HG03439 (cell line): ENCODE data around the gene DIP2A.

Source experiments
- ATAC-seq: cut with Tn5 transposase; IDR thresholded peaks from one replicate; pipeline ENCODE4 v1.9.1; 2021; ENCODE audit warnings: mild to moderate bottlenecking, moderate library complexity; ENCODE audit not compliant: unreplicated experiment

The DIP2A gene

DNA sequence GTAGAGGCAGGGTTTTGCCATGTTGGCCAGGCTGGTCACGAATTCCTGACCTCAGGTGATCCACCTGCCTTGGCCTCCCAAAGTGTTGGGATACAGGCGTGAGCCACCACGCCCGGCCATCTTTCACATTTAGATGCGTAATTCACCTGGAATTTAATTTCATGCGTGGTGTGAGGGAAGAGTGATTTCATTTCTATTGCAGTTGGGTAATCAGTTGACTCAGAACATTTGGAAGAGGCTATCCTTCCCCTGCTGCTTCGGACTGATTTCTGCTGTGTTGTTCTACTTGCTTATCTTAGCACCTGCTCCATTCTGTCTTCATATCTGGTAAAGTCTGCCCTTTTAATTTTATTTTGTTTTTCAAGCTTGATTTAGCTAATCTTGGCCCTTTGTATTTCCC, 19.1 kb downstream of the DIP2A start:
- ATAC-seq: no peak

DNA sequence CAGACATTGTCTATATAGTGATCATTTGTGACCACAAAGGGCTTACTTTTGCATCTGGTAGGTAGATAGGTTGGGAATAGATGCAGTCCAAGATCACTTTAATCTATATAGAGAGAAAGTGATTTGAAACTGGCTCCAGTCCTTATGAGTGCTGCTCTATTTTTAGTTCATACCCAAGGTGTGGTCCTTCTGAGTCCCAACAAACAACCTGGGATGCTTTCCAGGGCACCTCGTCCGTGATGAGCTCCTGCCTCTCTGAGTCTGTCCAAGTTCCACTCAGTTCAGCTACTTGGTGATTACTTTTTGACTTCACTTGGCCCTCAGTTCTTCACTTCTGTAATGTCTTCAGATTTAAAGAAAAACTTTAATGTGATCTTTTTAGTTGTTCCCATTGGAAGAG, 20.2 kb downstream of the DIP2A start:
- no peak for ATAC-seq

DNA sequence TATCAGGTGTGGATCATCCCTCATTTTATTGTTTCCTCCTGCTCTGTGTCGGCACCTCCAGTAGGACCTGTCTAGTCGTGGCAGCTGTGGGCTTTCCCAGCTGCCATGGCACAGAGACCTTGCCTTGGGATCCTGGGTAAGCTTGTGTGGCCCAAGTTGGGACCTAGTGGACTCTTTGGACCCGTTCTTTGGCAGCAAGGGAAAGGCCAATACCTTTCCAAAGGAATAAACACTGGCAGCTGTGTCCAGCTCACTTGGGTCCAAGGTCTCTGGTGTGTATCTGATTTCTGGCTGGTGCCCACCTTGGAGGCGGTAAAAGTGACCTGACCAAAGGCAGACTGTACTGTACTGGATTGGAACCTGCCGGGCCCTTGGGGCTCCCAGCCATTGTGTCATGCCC, 21.8 kb downstream of the DIP2A start:
- ATAC-seq: no peak

DNA sequence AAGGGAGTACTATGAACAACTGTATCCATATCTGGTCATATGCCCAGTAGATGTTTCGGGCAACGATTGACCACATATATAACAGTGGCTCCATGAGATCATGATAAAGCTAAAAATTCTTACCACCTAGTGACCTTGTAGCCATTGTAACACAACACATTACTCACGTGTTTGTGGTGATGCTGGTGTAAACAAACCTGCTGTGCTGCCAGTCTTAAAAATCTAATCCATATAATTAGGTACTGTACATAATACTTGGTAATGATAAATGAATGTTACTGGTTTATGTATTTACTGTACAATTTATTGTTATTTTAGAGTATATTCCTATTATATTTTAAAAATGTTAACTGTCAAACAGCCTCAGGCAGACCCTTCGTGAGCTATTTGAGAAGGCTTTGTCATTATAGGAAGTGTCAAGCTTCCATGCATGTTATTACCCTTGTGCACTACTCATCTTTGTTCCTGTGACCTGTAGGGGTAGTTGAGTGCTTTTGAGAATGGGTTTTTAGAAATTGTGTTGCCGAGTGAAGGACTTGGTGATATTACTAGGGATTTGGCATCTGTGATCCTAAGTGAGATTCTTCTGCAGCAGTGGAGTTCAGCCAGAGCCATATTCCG, 23.6 kb downstream of the DIP2A start:
- no peak for ATAC-seq

DNA sequence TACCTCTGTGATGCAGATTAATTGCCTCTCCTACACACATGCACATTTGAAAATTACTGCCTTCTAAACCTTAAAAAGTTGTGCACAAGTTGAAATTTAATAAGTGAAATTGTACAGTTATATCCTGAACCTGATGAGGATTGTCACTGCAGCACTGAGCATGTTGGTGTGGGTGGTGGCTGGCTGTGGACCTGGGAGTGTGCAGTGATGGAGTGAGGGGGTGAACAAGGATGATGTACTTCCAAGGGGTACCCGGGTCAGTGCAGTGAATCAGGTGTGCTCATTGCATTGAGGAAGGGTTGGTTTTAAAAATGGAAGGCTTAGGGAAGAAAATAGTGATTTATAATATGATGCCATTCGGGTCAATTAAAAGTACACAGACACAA, 24.1 kb downstream of the DIP2A start:
- ATAC-seq: no peak

DNA sequence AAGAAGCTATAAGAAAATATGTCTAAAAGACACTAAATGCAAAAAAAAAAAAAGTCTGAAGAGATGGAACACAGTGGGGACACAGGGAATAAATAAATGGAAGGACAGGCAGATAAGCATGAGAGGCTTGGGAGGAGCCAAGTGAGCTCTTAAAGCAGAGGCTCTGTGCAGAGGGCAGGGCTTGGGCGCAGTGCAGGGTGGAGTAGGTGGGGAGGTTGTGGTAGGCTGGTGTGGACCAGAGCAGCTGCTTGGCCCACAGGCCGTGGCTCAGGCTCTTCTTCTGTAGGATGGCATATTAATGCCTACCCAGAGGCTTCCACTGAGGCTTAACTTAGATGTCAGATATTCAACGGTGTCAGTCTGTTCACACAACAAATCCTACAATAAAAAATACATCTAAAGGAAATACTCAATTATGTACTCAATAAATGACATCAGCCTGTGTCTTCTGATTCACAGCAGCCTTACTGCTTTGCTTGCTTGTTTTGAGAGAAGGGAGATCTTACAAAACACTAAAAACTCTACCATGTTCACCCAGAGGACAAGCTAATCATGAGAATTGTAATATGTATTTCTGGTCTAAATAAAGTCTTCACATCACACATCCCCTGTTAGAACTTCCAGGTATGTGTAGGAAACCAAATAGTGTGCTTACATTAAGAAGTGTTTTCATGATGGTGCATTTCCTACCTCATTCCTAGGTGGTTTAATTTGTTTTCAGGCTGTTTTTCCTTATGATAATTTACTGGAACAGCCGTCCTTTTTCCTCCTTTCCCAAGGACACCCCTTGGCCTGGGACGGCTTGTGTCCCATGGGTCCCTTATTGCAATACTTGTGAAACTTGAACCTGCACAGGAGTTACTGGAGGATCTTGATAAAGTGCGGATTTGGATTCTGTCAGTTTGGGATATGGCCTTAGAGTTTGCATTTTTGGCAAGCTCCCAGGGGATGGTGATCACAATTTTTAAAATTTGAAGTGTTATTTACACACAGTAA, 24.9 kb downstream of the DIP2A start:
- no peak for ATAC-seq

DNA sequence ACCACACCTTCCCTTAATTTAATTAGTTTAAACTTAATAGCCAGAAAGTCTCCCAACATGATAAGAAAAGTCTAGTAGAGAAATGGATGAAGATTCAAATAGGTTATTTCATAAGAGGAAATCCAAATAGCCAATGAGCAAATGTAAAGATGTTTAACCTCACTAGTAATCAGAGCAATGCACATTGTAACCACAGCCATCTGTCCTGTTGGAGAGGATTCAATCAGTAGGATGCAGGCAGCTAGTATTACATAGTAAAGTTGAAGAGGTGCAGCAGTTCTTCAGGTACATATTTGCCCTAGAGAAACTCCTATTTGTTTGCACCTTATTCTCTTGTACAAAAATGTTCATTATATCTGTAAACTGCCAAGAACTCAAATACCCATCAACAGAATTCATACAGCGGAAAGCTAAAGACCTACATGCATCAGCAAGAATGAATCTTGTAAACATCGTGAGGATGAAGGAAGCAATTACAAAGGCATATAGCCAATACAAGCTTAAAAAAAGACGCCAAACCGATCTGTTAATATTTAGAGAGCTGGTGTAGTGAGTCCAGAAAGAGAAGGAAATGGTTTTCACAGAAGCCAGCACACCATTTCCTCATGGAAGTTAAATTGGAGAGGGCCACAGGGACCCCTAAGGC, 27.9 kb downstream of the DIP2A start:
- no peak for ATAC-seq

DNA sequence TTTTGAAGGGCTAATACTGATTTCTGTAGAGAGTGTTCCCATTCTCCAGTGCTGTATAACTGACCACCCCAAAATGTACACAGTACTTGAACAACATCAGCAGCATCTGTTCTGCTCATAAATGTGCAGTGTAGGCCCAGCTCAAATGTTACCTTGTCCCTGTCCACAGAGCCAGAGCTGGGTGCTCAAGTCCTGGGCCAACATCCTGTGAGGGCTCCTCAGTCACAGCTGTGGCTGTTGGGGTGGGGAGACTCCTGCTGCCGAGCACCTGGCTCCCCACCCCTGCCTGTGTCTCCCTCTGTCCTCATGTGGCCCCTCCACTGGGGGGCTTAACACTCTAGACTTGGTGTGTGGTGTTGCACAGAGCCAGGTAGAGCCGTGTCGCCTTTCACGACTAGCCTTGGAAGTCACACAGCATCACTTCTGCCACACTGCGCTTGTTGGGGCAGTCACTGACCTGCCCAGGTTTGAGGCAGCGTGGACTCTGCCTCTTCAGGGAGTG, 30.5 kb downstream of the DIP2A start:
- ATAC-seq: no peak

DNA sequence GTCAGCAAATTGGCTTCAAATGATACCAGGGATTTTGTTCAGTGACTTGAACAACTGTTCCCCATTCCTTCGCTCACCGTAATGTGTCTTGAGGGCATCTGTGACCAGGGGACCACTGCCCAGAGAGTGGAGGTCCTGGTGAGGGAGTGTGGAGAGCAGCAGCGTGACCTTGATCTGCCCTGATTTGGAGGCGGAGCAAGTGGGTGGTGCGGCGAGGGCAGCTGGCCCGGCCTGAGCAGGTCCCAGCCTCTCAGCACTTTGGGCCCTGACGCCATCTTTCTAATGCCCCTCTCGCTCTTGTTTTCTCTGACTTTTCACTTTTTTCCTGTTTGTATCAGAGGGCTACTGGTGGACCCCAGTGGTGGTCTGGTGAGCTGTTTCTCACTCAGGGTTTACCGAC, 31.1 kb downstream of the DIP2A start:
- ATAC-seq: no peak

DNA sequence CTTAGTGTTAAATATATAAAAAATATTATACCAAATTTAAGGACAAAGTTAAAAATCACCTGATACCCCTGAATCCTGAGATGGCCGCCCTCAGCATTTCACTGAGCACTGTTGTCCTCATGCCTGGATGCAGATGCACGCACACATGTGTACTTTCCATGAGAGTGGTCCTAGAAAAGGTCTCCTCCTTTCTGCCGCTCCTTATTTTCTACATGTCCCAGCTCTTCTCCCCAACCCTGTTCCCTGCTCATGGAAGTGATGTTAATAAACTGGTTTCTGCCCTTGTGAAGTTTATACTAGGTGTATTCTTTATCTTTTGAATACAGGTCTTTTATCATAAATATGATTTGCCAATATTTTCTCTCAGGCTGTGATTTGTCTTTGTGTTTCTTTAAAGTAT, 32.9 kb downstream of the DIP2A start:
- no peak for ATAC-seq

DNA sequence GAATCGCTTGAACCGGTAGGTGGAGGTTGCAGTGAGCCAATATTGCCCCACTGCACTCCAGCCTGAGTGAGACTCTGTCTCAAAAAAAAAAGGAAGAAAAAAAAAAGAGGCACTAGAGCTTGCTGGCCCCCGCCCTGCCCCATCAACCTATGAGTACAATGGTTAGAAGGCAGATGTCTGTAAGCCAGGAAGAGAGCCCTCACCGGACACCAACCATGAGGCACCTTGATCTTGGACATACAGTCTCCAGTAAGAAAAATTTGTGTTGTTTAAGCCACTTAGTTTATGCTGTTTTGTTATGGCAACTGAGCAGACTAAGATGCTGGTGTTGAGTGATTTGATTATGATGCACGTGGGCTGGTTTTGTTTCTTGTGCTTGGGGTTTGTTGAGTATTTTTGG, 34.2 kb downstream of the DIP2A start:
- ATAC-seq: no peak

DNA sequence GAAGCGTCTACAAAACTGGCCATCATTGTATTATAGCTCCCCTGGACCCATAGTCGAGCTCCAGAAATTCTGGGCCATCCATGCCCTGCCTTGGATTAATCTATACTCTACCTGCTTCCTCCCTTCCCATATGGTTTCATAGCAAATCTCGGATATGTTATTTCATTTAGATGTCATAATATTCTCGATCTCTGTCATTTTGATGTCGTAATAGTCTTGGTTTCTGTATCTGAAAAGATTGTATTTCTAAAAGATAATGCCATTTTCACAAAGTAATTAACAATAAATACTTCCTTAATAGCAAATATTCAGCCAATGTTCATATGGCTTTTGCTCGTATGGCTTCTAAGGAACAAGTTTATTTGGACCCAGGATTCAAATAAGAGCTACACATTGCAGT, 35.1 kb downstream of the DIP2A start:
- no peak for ATAC-seq

DNA sequence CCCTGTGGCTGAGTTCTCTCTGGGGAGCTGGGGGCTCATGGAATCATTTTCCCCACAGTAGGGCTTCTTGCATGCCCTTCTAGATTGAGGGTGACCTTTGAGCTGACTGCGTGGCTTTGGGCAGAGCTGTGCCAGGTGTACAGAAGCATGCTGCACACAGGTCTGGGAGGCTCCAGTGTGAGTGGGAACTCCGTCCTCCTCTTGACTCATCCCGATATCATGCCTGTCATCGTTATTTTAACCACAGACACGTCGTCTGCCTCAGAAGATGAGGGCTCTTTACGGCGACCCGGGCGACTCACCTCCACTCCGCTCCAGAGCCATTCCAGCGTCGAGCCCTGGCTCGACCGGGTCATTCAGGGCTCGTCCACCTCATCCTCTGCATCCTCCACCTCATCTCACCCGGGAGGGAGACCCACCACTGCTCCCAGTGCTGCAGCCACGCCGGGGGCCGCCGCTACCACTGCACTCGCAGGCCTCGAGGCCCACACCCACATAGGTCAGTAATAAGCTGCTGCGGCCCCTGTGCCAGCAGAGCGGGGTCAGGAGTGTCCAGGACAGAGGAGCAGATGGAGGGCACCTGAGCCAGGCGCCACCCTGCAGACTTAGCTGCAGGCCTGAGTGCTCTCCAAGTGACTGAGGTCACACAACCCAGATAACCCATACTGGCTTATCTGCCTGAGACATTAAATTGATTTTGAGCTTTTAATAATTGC, 39.8 kb downstream of the DIP2A start:
- no peak for ATAC-seq

DNA sequence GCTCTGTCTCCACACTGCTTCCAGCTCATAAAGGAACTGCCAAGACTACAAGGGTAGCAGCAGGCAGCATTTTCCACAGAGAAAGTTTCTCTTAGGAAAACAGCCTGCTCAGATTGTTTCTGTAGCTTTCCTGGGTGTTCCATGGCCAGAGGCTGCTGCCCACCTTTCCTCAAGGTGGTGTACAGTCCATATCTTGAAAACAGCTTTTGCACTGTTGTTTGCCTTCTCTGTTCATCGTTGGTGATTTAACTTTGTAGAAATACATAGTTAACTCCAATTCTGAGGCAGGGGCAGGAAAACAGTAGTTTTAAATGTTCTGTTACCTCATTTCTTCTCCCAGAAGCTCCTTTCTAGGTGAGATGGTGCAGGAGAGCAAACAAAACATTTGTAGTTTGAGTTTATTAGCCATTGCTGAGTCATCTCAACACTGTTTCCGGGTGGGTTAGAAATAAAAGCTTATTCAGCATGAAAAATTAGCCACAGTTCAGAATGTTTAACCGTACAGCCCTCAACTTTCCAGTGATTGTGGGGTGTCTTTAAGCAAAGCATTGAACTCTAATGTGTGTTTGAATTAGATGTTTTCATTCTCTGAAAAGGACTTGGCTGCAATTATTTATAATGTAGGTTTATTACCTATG, 41.7 kb downstream of the DIP2A start:
- no peak for ATAC-seq

DNA sequence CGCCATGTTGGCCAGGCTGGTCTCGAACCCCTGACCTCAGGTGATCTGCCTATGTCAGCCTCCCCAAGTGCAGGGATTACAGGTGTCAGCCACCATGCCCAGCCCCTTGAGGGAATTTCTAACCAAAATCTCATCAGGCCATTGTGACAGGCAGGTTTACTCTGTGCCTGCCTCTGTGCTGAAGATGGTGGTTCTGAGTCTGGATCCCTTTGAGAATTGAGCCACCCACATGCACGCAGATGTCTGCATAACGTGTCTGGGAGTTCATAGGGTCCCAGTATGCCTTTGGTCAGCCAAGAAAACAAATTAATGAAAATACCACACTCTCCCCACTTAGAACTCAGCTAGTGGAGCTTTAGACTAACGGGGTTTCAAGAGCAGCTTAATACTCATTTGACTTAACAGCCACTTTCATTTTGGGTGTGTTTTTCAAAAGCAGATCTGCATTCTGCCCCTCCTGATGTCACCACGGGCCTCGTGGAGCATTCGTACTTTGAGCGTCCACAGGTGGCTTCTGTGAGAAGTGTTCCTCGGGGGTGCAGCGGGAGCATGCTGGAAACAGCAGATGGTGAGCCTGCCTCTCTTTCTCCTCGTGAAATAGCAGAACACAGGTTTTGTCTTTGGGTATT, 45.3 kb downstream of the DIP2A start:
- no peak for ATAC-seq

DNA sequence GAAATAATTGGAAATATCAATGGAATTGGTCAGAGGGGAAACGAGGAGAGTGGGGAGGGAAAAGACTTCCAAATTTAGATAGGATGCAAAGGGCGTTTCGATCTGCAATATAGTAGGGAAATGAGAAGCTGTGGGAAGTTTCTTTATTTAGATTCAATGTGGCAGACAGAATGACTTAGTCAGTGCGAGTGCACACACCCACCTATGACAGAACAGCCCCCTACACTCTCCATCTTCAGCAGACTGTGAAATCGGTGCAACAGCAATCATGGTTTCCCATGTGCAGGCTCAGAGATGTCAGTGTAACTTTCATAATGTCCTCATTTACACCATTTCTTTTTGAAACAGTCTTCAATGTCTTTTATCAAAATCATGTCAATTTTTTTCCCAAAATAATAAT, 46.0 kb downstream of the DIP2A start:
- ATAC-seq: no peak

DNA sequence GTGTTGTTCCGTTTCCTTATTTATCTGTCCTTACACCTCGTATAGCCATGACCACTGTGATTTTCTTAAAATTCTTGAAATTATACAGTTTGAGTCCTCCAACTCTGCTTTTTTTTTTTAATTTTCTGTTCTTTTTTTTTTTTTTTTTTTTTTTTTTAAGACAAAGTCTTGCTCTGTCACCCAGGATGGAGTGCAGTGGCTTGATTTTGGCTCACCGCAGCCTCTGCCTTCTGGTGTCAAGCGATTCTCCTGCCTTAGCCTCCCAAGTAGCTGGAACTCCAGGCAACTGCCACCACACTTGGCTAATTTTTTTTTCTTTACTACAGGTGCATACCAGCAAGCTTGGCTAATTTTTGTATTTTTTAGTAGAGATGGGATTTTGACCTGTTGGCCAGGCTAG, 48.9 kb downstream of the DIP2A start:
- no peak for ATAC-seq

DNA sequence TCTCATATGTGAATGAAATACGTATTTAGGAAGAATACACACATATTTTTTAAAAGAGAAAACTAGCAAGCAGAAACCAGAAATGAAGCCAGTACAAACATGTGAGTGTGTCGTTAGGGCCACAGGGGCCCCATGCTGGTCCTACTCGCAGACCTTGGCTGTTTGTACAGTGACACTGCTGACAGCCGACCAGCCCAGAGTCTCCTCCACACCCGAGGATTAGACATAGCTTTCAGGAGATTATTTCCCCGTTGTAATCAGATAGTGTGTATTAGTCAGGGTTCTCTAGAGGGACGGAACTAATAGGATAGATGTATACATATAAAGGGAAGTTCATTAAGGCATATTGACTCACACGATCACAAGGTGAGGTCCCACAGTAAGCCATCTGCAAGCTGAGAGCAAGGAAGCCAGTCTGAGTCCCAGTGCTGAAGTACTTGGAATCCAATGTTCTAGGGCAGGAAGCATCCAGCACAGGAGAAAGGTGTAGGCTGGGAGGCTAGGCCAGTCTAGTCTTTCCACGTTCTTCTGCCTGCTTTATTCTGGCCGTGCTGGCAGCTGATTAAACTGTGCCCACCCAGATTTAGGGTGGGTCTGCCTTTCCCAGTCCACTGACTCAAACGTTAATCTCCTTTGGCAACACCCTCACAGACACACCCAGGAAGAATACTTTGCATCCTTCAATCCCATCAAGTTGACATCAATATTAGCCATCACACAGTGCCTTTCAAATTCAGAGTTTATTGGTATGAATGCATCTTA, 51.2 kb downstream of the DIP2A start:
- no peak for ATAC-seq

DNA sequence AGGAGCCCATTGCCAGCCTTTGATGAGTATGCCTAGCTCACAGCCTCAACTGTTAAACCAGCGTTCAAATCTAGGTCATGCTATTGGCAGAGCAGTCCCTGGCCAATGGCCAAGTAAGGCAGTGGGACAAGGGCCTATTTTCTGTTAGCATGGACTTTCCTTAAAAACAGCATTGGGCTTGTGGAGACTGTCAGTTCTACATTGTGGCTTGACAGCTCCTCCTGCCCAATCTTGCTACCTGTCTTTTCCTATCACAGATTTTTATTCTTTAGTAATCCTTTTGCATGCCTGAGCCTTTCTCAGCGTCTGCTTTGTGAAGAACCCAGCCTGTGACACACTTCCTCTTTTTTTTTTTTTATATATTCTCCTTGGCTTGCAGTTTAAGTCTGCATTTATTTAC, 56.4 kb downstream of the DIP2A start:
- no peak for ATAC-seq
